Right hindlimb (tissue), 1 donor: ENCODE results near the gene MGP.

Experiments
- DNase-seq: peaks from one replicate; pipeline ENCODE4 v3.0.0-alpha.2; 2018

The MGP gene

DNA sequence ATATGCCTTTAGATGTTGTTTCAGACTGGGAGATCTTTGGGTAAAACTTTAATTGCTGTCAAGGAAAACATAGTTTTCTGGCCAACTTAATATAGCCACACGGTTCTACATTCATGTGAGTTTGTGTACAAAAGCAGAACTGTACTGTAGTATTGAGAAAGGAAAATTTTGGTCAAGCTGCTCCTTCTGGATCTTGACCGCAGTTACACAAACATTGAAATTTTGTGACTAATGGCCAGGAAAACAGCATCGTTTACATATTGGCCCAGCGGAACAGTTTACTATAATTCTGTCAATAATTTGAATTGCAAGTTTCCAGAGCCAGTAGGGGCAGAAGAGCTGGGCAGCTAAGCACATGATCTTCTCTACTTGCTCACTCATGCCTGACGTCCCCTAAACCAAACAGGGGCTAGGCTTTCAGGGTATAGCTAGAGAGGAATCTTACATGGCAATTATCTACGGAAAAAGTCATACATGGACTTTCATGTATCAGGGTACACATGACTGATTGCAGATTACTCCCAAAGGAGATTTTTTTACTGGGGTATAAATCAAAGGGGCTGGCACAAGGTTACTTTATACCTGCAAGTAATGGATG lies 31.0 kb downstream of the MGP start:
- DNase-seq: no peak

DNA sequence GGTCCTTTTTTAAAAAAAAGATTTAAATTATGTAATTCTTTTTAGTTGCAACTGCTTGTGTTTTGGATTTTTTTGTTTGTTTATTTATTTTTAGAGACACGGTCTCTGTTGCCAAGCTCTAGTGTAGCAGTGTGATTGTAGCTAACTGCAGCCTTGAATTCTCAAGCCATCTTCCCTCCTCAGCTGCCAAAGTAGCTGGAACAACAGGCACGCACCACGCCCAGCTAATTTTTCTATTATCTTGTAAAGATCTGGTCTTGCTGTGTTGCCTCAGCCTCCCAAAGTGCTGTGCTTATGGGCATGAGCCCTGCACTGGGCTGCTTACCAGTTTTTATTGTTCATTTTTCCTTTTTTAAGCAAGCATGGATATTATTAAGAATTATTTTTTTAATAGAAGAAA lies 31.7 kb downstream of the MGP start:
- DNase-seq: peak; percentile 38

DNA sequence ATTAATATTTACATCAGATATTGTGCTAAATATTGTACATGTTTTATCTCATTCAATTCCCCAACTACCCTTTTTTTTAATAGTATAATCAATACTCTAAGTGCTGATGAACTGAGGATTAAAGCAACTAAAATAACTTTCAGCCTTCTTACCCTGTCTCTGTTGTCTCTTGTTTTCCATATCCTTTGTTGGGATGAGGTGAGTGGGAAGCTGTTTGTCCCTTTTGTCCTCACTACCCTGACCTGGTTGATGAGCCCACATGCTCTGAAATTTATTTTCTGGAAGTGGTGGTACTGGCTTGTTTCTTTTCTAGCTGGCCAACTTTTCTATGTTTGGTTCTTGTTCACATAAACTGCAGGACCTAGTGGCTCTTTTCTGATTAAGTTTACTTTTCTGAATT lies 32.8 kb downstream of the MGP start:
- no peak for DNase-seq

DNA sequence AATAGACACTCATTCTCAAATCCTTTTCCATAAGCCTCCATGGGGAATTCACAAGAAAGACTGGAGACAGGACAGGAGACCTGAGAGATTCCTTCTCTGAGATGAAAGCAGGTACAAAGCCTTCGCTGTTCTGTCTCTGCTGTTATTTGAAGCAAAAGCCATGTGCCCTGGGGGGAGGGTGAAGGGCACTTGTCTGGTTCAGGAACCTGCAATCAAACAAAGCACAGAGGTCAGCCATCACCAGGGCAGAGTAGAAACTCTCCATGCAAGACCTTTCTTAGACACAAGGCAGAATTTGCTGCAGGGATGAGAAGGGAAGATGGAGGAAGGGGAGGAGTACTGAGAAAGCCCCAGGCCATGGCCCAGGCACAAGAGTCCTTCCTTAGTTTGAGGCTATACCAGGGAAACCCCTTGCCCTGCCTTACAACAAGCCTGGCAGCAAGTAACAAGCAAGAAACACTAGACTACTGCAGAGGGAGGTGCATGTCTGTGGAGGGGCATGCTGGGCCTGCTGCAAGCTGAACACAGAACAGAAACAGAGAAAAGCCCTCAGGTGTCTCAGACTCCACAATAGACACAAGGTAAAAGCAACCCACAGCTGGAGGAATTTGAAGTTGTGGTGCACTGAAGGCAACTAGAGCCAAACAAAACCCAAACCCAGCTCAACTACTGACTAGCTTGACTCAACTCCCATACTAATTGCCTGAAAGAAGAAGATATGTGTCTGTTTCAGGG lies 34.6 kb downstream of the MGP start:
- no peak for DNase-seq

DNA sequence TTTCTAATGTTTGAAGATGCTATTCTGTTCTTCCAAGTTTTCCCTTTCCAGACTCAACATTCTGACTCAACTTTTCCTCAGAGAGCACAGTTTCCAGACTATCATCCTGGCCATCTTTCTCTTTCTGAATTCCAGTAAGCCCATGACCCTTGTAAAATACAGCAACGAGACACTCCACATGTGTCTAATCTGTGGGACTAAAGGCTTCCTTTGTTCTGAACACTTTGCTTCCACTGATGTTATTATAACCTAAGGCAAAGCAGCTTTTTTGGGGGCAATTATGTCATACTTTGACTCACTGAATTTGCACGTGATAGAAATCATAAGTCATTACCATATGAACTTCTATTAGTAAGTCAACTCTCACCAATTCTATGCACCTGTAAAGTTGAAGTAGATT lies 36.0 kb downstream of the MGP start:
- peak; percentile 38 for DNase-seq

DNA sequence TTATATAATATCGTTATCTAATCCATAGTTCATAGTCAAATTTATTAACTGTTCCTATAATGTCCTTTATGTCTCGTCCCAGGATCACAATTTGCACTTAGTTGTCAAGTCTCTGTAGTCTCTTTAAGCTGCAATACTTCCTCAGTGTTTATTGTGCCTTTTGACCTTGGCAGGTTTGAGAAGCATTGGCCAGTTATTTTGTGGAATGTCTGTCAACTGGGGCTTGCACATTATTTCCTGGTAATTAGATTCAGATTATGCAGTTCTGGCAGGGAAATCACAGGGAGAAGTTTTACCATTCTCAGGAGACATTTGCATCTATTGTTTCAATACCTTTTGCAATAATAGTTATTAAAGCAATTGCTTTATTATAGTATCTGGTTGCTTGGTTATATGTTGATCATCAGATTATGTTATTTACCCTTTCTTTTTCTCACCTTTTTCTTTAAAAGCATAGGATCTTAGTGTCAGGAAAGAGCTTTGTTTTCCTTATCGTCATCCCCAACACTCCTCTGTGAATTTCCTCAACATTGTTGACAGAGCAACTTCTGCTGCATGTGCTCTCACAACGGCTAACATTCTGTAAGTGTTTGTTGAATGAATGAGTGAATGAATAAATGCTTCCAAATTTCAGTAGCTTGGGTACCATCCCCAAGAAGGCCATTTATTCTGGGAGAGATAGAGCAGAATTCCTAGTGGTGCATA lies 38.6 kb downstream of the MGP start:
- no peak for DNase-seq

DNA sequence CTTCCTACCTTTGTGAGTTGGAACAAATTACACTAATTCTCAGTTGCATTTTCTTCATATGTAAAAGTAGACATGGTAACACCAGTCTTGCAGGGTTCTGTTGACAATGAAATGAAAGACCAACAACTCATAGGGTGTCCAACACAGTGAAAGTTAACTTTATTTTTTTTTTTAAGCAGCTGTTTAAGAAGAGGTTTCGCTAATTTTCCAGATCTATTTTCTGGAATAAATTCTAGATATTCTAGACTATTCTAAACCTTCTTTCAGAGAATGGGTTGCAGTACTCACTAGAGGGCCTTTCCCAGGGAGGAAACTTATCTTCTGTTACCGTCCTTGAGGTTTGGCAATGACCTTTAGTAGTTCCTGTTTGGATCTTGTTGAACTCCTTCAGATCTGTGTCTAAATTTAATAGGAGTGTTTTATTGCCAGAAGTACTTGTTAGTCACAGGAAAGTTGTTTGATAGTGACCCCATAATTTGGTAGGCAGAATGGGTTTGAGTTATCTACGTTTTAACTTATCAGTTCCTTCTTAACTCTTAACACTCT lies 39.5 kb downstream of the MGP start:
- no peak for DNase-seq

DNA sequence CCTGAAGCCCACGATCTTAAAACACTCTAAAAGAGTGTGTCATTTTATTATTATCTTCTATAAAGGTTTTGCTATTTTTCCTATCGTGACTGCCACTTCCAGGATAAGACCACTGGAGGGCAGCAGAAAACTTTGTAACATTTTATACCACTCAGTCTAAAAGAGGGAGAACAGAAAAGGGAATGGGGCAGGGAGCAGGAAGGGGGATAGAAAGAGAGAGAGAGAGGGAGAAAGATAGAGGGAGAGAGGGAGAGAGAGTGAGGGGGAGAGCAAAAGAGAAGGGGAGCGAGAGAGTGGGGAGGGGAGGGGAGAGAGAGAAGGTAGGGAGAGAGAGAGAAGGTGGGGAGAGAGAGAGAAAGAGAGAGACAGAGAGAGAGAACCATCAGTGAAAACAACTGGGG lies 40.3 kb downstream of the MGP start:
- peak; percentile 63 for DNase-seq

DNA sequence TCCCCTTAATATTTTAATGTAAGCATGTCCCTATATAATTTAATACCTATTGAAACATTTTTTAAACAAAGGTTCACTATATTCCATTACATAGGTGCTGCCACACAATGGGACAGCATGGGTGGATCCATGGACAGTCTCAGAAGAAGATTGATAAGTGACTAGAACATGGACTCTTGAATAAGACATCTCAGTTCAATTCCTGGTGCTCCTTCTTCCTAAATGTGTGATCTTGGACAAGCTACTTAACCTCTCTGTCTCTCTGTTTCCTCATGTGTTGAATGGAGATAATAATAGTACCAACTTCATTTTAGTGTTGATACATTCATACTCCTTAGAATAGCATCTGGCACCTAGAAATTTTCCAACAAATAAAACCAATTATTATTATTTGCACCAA lies 41.3 kb downstream of the MGP start:
- no peak for DNase-seq

DNA sequence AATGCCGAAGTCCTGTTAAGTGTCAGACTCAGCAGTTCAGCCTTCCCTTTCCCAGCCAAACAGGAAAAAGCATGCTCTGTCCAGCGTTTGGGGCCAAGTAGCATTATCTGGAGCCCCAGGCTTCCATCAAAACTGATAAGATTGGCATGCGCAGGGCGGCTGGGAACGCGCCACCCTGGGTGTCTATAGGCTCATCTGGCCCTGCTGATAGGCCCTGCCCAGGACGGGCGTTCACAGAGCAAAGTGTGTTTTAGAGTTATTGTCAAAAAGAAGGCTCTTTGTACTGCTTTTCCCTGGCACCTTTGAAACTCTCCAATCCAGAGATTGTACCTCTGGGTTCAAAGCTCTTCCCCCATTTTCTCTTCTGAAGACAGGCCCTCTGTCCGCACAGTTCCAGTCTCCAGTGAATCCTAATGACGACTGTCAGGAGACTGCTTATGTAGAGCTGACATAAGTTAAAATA lies 42.2 kb downstream of the MGP start, which contains the start of gene ART4:
Gene ART4, minus strand, starts transcription at position 102 of the 463 bp plus-strand sequence. CDS start 413 bp downstream, outside the sequence.
- DNase-seq: no peak

DNA sequence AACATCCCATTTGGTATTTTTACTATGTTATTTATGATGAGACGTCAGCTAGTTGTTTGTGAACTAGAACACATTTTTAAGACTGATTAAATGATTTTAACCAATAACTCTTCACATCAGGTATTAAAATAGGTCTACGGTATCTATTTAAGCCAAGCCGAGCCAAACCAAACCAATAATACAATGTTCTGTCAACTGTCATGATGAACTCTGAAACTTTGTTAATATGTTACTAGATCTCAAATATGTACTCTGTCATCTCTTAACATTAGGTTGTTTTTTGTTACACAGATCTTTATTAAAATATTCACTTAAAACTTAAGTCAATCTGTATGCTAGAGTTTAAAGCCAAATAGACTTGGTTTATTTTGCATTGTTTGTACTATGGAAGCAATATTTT lies 43.3 kb downstream of the MGP start:
- DNase-seq: no peak

DNA sequence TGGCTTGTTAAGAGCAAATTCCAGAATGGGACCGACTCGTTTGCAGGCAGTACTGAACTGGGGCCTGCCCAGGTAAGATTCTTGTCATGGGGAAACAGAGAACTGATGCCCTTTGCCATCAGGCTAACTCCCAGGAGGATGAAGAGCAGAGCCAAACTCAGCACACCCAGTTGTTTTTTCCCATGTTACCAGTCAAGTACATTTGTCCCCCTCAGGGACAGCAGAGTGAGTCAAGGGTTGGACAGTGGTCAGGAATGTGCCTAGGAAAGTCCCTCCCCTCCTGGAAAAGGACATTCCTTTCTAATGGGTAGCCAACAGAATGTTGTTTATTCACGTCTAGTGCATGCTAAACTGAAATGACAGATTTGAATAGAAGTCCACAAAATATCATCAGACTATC lies 43.9 kb downstream of the MGP start:
- DNase-seq: peak; percentile 23

DNA sequence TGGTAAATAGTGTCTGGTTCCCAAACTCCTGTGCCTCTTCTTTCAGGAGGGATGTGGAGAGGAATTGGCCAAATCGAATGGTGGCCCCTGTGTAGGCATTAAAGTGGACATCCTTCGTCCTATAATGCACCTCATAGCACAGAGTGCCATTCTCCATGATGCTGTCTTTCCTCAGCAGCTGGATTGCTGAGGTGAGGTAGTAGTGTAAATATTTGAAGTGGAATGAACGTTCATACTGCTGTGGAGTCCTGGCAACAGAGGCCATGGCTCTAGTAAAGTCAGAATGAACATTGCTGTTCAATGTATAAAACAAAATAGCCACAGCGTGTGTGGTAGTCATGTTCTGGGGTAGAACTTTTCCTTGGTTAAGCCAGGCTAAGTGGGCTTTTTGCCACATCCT lies 45.0 kb downstream of the MGP start:
- no peak for DNase-seq

DNA sequence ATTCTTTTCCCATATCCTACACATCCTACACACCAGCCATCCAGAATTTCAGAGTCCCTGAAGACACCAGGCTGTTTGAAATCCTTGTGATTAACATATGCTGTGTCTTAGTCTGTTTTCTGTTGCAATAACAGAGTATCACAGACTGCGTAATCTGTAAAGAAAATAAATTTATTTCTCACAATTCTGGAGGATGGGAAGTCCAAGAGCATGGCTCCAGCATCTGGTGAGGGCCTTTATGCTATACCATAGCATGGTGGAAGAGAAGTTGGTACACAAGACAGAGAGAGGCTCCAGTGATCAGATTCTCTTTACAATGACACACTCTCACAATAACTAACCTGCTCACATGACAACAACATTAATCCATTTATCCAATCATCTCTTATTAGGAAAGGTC lies 46.4 kb downstream of the MGP start:
- no peak for DNase-seq

DNA sequence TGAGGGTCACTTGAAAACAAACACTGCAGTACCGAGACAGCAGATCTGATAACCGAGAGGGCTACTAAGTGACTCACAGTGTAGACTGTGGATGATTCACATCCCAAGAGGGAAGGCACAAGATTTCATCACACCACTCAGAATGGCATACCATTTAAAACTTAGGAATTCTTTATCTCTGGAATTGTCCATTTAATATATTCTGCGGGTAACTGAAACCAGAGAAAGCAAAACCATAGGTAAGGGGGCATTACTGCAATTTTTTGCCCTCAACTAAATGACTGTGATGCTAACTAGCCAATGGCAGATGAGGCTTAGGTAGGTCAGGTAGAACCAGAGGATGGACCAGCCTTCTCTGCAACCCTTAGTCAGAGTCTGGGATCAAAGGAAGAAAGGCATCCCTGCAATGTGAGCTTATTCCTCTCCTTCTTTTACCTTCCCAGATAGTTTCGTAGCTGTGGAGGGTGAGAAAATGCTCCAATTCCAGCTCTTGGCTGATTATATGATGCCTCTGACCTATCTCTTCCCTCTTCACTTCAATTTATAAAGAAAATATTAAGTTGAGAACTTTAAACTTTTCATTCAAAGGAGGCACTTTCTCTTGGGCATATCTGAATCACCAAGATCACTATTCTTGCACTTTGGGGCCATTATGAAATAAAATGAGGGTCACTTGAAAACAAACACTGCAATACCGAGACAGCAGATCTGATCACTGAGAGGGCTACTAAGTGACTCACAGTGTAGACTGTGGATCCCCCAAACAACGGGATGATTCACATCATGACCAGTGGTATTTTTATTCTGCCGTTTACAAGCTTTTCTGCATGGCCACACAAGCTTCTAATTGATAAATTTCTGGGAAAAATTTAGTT lies 49.1 kb downstream of the MGP start:
- no peak for DNase-seq

DNA sequence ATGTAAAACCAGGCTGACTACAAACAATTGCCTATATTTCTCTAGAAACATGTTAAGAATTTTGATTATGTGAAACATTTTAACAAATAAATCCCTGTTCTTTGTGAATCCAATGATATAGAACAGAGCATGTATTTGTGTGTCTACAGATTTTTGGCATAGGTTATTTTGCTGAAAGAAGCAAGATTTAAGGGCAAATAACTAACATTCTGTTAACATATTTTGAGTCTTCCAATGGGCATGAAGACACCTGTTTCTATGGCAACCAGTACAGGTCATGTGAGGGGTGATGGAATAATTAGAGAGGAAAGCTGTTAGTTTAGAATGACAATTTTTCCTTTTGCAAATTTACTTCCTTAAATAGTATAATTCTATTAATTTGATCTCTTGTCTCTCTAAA lies 51.1 kb downstream of the MGP start:
- no peak for DNase-seq

DNA sequence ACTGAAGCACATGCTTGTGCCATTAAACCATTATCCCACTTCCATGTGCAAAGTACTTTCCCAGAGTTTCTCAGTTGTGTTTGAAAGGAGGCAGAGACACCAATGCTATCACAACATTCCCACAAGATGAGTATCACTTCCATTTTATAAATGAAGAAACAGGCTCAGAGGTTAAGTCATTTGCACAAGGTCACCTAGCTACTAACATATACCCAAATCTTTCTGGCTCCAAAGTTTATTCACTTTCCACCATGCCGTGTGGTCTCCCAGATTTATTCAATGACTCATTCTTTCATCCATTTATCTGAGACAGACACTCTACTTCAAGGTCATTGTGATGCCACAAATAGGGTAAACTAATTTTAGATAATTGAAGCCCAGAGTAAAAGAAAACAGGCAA lies 51.7 kb downstream of the MGP start:
- no peak for DNase-seq

DNA sequence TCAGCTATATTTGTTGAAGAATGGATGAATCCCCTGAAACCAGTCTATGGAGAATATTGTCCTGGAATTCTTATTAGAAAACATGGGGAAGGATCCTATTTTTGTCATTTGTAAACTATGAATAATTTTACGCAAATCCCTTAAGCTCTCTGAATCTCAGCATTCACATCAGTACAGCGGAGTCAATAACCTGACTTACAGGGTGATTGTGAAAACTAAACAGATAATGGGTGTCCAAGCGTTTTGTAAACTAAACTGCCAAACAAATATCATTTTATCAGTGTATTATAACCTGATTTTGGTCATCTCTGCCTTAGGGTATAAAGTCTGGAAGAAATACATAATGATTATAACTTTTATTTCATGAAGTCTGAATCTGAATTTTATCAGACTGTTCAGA lies 52.3 kb downstream of the MGP start:
- no peak for DNase-seq
